WERI-Rb-1 (cell line): ENCODE results near the gene SOWAHA.

Experiments
- DNase-seq: peaks from one replicate; pipeline ENCODE4 v3.0.0-alpha.2; 2020
- H3K27ac ChIP-seq: fragments of 250-450 bp; sonication (Bioruptor Pico); 2 replicates; pipeline ENCODE4 v1.5.1; 2020; ENCODE audit warnings: mild to moderate bottlenecking, moderate library complexity
- H3K27me3 ChIP-seq: fragments of 250-450 bp; sonication (Bioruptor Pico); 2 replicates; pipeline ENCODE4 v1.5.1; 2021; ENCODE audit warnings: mild to moderate bottlenecking, low read depth, moderate library complexity; ENCODE audit not compliant: insufficient read depth, severe bottlenecking
- H3K36me3 ChIP-seq: fragments of 250-450 bp; sonication (Bioruptor Pico); 2 replicates; pipeline ENCODE4 v1.5.1; 2020; ENCODE audit warnings: mild to moderate bottlenecking, moderate library complexity
- H3K4me3 ChIP-seq: 2 replicates; pipeline ENCODE4 v1.5.1; 2011; ENCODE audit warnings: low read depth, mild to moderate bottlenecking, control low read depth, low read length
- H3K9me3 ChIP-seq: fragments of 250-450 bp; sonication (Bioruptor Pico); 2 replicates; pipeline ENCODE4 v1.5.1; 2021; ENCODE audit warnings: mild to moderate bottlenecking, moderate library complexity; ENCODE audit not compliant: severe bottlenecking
- CTCF ChIP-seq: IDR thresholded peaks from 2 replicates; pipeline ENCODE4 v1.5.1; 2011; ENCODE audit warnings: low read depth, mild to moderate bottlenecking, control low read depth, inconsistent platforms, low read length

SOWAHA gene

DNA sequence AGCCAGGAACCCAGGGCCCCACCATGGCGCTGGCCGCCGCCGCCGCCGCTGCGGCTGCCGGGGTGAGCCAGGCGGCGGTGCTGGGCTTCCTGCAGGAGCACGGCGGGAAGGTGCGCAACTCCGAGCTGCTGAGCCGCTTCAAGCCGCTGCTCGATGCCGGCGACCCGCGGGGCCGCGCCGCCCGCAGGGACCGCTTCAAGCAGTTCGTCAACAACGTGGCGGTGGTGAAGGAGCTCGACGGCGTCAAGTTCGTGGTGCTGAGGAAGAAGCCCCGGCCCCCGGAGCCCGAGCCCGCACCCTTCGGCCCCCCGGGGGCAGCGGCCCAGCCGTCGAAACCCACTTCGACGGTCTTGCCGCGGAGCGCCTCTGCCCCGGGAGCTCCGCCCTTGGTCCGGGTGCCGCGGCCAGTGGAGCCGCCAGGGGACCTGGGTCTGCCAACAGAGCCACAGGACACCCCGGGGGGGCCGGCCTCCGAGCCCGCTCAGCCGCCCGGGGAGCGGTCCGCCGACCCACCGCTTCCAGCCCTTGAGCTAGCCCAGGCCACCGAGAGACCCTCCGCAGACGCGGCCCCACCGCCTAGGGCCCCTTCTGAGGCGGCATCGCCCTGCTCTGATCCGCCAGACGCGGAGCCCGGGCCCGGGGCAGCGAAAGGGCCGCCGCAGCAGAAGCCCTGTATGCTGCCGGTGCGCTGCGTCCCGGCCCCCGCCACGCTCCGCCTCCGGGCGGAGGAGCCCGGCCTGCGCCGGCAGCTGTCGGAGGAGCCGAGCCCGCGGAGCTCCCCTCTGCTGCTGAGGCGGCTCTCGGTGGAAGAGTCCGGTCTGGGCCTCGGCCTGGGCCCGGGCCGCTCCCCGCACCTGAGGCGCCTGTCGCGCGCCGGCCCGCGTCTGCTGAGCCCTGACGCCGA is 749 bp downstream of the SOWAHA start:
- peak; percentile 41 for DNase-seq
- Histone ChIP-seq H3K27ac (no peak overlapping the region), H3K4me3 (no peak overlapping the region), H3K9me3 (peaks cover 2% of the 10 kb centered on the region), H3K36me3 (no peaks in the 10 kb centered on the region), H3K27me3 (no peaks in the 10 kb centered on the region)
- TF ChIP-seq CTCF = no peak

DNA sequence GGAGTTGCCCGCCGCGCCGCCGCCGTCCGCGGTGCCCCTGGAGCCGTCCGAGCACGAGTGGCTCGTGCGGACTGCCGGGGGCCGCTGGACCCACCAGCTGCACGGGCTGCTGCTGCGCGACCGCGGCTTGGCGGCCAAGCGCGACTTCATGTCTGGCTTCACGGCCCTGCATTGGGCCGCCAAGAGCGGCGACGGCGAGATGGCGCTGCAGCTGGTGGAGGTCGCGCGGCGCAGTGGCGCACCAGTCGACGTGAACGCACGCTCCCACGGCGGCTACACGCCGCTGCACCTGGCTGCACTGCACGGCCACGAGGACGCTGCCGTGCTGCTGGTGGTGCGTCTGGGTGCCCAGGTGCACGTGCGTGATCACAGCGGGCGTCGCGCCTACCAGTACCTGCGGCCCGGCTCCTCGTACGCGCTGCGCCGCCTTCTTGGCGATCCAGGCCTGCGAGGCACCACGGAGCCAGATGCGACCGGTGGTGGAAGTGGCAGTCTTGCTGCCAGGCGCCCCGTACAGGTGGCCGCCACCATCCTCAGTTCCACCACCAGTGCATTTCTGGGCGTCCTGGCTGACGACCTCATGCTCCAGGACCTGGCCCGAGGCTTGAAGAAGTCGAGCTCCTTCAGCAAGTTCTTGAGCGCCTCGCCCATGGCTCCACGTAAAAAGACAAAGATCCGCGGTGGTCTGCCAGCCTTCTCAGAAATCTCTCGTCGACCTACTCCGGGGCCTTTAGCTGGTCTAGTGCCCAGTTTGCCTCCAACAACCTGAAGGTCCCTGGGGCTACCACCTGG is 1.6 kb downstream of the SOWAHA start:
- H3K9me3 ChIP-seq = peaks cover 2% of the 10 kb centered on the region
- DNase-seq = no peak
- no peak overlapping the region for H3K4me3 ChIP-seq
- TF ChIP-seq CTCF = no peak
- H3K36me3 ChIP-seq = no peaks in the 10 kb centered on the region
- no peak overlapping the region for H3K27ac ChIP-seq
- no peaks in the 10 kb centered on the region for H3K27me3 ChIP-seq

- H3K27ac ChIP-seq = no peak overlapping the region
Measured at GRCh38 chr5:132815454-132815853, 2.4 kb downstream of the SOWAHA start.

DNA sequence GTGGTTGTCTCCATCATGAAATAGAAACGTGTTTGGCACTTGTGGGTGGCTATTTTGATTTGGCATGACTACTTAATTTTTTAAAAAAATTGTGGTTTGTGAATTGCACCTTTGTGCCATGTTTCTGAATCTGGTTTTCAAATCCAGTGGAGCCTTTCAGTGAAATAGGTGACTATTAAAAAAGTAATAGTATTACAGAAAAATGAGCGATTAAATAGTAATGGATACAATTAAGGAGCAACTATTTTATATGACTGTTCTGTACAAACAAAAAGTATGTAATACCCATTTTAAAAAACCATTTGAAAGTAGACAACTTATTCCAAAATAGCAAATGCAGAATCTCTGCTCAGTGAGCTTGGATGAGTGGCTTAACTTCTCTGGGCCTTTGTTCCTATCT is 3.0 kb downstream of the SOWAHA start:
- TF ChIP-seq CTCF = no peak
- no peak for DNase-seq
- Histone ChIP-seq H3K9me3 (peaks cover 2% of the 10 kb centered on the region), H3K36me3 (no peaks in the 10 kb centered on the region), H3K4me3 (no peak overlapping the region), H3K27me3 (no peaks in the 10 kb centered on the region), H3K27ac (no peak overlapping the region)

More at GRCh38 chr5:132815454-132815853, 2.4 kb downstream of the SOWAHA start:
- Histone ChIP-seq H3K27me3 (no peaks in the 10 kb centered on the region), H3K9me3 (peaks cover 2% of the 10 kb centered on the region), H3K4me3 (no peak overlapping the region), H3K36me3 (no peaks in the 10 kb centered on the region)
- no peak for DNase-seq
- no peak for TF ChIP-seq CTCF

DNA sequence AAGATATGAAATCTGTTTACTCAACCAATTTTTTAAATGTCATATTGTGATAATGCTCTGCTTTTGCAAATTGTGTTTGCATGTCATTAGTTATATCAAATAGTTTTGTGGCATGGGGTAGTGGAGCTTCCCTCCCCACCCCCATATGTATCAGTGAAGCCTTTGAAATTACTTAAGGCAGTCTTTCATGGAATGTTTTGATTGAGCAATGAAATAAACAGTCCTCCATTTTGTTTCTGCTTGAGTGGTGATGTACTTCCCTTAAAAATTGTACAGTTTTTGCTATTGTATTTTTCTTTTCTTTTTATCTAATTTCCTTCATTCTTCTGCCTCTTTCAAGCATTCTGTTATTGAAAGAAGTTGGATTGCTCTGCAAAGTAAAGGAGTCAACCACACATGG is 3.5 kb downstream of the SOWAHA start:
- H3K27me3 ChIP-seq = no peaks in the 10 kb centered on the region

More for the DNA sequence above, 3.5 kb downstream of the SOWAHA start:
- no peak overlapping the region for H3K4me3 ChIP-seq
- no peak for TF ChIP-seq CTCF
- no peaks in the 10 kb centered on the region for H3K36me3 ChIP-seq
- H3K9me3 ChIP-seq = peaks cover 2% of the 10 kb centered on the region
- DNase-seq = no peak
- H3K27ac ChIP-seq = no peak overlapping the region
